HG03354 (cell line): ENCODE results near the gene TMOD2.

Source experiments
- ATAC-seq: cut with Tn5 transposase; IDR thresholded peaks from one replicate; pipeline ENCODE4 v1.9.1; 2021; ENCODE audit warnings: mild to moderate bottlenecking; ENCODE audit not compliant: unreplicated experiment, poor library complexity, severe bottlenecking

The TMOD2 gene

DNA sequence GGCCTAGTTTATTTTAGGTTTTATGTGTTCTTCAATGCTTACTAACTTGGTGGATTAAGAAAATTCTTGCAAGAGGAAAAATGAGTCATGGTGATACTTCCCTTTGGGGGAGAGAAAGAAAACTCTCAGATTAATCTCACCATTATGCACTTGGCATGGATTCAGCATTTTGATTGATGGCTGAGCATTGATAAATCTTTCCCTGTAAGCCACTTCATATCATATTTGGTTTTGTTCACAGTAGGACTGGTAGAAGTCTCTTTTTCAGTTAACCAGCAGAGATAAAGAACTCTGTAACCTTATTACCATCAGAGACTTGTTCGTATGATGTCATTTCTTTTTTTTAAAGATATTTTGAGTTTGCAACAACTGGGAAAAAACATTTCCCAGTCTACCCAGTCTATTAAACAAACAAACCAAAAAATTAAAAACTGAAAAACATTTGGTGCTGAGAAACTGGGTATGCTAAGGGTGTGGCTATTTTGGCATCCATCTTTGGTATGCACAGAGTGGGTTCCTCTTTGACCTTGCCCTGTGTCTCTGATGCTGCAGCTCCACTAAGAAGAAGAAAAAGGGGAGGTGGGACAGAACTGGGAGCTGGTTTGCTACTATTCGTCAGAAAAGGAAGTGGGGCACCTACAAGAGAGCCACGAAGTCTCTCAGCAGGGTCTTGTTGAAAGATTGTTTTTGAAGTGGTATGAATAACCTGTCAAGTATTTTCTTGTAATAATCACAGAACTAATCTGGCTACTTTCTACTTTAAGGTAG, 95.2 kb downstream of the TMOD2 start:
- ATAC-seq, result no peak

DNA sequence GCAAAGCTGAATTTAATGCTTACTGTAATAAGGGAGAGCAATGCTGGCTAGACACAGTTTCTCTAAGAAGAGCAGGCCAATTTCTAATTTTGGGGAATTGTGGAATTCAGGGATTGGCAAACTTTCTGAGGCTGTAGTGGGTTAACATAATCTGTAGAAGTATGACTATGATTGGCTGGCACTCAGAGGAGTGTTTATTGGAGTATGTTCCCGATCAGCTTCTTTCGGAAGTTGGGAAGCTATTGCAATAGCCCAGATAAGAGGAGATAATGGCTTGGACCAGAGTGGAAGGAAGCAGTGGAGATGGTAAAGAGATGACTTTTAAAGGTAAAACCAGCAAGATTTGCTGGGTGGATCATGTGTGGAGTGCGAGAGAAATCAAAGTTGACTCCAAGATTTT, 97.4 kb downstream of the TMOD2 start:
- ATAC-seq, result no peak

- ATAC-seq, result no peak
These were observed 98.5 kb downstream of the TMOD2 start for GRCh38 chr15:51849860-51850259.

- no peak for ATAC-seq
These were observed 102.6 kb downstream of the TMOD2 start for GRCh38 chr15:51853998-51854397.

- no peak for ATAC-seq
These were observed 104.2 kb downstream of the TMOD2 start for GRCh38 chr15:51855612-51856011.

GRCh38 chr15:51856714-51857380, 105.5 kb downstream of the TMOD2 start:
- ATAC-seq, result no peak

DNA sequence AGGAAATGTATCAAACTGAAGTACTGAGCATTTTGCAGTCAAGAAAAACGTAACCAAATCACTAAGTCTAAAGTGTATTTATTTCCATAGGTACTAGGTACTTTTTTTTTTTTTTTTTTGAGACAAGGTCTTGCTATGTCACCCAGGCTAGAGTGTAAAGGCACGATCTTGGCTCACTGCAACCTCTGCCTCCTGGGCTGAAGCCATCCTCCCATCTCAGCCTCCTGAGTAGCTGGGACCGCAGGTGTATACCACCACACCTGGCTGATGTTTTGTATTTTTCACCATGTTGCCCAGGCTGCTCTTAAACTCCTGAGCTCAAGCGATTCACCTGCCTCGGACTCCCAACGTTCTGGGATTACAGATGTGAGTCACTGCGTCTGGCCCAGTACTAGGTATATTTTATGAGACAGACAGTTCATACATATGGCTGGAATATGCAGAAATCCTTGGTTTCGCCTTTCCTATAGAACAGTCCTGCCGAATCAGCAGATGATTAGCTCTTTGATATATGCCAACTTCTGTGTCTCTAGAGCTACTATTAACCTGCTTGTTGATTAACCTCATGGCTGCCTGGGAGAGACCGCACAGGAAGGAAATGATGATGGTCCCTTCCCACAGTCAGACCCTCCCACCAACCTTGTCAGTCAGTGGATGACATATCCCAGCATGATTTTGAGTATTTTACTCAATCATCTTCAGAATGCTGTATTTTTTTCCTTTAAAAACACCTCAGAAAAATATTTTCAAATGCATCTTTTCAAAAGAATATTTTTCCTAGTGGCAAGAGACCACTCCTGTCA, 110.4 kb downstream of the TMOD2 start:
- peak; percentile 80 for ATAC-seq

DNA sequence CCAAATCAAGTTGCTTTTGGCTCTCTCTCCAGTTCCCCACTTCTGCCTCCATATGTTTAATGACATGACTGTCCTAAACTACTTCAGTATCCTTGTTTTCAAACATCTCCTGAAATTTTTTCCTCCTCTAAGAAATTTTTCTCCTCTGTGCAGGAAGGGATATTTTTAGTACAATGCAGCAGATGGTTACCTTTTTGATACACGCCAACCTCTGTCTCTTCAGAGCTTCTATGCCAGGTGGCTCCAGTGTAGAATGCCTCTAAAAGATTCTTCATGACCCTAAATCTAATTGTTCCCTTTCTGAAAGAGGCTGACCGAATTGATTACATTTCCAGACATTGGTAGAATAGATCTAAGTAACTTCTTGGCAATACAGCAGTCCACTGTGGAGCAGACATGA, 111.7 kb downstream of the TMOD2 start:
- no peak for ATAC-seq

DNA sequence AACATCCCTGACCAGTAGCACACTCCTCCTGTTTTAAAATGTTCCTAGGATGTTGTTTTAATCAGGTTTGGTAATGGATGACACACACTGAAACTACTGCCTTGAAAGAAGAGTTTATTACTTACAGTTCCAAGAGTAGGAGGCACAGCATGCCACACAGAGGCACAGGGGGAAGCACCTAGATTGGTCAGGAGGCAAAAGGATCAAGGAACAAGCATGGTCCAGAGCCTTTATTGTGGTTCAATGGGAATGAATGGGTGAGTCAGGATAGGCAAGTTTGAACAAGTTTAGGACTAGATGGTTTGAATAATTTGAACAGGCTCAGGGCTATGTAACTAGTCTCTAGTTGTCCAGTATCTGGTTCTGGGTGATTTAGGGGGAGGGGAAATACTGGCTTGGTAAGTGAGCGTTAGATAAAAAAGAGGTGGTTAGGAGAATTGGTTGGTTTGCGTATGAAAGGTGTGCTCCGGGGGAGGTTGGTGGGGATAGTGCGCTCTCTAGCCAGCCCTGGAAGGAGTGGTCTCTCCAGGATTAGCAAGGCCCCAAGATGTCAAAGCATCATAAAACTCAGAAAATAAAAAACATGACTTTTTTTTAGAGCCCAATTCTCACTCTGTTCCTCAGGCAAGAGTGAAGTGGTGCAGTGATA, 113.1 kb downstream of the TMOD2 start:
- no peak for ATAC-seq

DNA sequence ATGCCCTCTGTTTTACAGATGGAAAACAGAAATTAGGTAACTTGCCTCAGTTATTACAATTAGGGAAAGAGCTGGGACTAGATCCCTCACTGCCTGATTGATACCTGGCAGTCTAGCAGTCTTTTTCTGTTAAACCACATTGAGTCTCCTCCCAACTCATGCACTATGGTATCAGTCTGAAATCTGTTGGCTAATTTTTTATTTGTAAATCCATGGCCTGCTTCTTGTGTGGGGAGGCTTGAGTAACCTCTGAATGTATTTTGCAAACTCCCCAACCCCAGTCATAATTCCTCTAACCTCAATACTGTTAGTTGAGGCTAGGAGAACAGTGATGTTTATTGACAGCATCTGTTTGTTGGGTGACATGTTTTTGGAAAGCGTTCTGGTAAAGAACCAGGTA, 113.9 kb downstream of the TMOD2 start:
- no peak for ATAC-seq
